GM19025 (cell line): Measurements from ENCODE around the gene DEFB127.
"Not testable (repeated sequence)": the region's sequence is repeated elsewhere in the genome, so short reads cannot be mapped to it uniquely, and the experiment has no call there.

ENCODE experiments used
- ATAC-seq: cut with Tn5 transposase; IDR thresholded peaks from one replicate; pipeline ENCODE4 v1.9.1; 2021; ENCODE audit warnings: mild to moderate bottlenecking, low read depth, moderate library complexity; ENCODE audit not compliant: unreplicated experiment

Gene DEFB127, protein sequence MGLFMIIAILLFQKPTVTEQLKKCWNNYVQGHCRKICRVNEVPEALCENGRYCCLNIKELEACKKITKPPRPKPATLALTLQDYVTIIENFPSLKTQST

DNA sequence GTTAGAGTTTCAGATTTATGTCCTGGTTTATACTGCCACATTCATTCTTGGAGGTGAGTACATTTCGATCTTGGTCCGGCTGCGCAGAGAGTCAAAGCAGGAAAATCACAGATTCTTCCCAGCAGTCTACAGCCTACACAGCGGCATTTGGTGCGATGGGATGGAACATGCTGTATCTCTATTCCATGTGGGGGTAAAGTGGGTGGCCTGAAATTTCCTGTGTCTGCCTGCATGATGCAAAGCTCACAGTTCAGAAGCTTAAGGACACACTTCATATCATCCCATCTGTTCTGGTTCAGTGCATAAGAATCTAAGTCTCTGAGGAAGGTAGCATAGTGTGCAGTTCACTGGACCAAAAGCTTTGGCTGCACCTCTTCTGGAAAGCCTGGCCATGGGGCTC lies at the start of gene DEFB127:
Gene DEFB127 (plus strand): TSS at position 301 of the 400 bp plus-strand sequence. CDS start 91 bp downstream, at position 392.
- ATAC-seq: no peak

DNA sequence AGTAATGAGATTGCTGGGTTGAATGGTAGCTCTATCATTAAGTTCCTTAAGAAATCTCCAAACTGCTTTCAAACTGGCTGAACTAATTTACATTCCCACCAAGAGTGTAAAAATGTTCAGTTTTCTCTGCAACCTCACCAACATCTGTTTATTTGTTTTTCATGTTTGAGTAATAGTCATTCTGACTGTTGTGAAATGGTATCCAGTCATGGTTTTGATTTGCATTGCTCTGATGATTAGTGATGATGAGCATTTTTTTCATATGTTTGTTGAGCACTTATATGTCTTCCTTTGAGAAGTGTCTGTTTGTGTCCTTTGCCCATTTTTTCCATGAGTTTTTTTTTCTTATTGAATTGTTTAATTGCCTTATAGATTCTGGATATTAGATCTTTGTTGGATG lies 44.9 kb upstream of the DEFB127 start:
- ATAC-seq: no peak

DNA sequence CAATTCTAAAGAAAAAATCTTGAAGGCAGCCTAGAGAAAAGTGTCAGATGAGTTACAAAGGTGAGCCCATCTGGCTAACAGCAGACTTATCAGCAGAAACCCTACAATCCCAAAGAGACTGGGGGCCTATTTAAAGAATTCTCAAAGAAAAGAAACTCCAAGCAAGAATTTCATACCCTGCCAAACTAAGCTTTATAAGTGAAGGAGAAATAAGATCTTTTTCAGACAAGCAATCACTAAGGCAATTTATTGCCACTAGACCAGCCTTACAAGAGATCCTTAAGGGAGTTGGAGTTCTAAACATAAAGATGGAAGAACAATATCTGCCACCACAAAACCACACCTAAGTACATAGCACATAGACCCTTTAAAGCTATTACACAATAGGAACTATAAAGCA lies 39.7 kb upstream of the DEFB127 start:
- ATAC-seq: no peak

DNA sequence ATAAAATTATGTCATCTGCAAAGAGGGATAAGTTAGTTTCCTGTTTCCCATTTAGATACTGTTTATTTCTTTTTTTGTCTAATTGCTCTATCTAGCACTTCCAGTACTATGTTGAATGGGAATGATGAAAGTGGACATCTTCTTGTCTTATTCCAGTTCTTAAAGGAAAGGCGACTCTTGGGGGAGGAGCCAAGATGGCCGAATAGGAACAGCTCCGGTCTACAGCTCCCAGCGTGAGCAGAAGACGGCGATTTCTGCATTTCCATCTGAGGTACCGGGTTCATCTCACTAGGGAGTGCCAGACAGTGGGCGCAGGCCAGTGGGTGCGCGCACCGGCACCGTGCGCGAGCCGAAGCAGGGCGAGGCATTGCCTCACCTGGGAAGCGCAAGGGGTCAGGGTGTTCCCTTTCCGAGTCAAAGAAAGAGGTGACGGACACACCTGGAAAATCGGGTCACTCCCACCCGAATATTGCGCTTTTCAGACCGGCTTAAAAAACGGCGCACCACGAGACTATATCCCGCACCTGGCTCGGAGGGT lies 27.4 kb upstream of the DEFB127 start:
- not testable (repeated sequence) for ATAC-seq

DNA sequence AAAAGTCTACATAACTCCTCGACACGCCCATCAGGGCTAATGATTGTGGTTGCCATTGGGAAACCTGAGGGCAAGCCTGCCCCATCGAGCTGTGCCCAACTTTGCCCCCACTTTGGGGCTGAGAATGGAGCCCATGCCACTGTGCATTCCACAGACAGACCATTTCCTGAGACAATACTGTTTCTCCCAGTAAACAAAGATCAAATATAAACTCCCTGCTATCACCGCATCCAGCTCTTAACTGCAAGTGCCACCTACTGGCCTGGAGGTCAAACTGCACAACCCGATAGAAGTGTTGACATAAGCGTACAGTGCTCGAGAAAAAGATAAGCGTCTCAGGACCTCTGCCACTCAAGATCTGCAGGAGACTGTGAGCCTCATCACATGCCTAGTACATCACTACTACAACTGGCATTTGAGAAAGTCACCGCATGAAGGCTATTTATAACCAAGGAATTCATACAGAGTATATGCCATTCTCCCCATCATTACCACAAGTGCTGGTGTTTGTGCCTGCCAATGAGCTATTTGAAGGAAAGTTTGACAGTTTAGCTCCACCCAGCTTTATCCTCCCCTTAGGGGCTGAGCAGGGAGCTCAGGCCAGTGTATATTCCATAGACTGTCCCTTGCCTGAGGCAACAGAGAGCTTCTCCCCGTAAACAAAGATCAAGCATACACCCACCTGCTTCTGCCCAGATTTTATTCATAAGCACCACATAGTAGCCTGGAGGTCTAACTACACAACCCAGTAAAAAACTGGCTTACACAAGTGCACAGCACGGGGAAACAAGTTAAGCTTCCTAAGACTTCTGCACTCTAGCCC lies 19.4 kb upstream of the DEFB127 start:
- no peak for ATAC-seq

DNA sequence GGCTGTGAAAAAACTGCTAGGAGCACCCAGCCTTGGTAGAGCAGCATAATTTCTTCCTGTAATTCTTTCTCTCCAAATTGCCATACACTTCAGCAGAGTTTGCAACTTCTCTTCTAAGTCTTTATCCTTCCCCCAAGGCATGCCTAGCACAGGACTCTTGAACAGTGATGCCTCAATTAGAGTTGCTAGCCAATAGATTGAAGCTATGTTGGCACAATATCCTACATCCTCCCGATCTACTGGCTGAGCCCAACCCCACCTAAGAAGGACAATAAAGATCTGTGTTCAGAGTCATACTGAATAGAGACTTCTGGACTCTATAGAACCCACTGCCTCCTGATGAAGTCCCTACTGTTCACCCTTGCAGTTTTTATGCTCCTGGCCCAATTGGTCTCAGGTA lies 15.0 kb upstream of the DEFB127 start, which contains the start of gene DEFB126:
Gene DEFB126 (plus strand): TSS at position 301 of the 400 bp plus-strand sequence. CDS start 39 bp downstream, at position 340.
- no peak for ATAC-seq

DNA sequence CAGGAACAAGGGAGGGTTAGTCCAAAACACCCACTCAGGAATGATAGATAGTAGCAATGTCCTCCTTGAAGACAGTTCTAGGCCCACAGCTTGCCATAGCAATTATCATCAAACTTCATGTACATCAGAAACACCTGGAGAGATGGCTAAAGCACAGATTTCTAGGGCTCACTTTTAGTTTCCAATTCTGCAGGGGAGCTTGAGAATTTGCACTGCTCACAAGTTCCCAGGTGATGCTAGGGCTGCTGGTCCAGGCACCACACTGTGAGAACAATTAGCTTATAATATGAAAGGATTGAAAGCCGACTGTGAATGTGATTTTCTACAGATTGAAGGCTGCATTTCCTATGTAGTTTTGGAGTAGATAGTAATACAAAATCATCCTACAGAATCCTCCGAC lies 11.4 kb upstream of the DEFB127 start:
- ATAC-seq: no peak

DNA sequence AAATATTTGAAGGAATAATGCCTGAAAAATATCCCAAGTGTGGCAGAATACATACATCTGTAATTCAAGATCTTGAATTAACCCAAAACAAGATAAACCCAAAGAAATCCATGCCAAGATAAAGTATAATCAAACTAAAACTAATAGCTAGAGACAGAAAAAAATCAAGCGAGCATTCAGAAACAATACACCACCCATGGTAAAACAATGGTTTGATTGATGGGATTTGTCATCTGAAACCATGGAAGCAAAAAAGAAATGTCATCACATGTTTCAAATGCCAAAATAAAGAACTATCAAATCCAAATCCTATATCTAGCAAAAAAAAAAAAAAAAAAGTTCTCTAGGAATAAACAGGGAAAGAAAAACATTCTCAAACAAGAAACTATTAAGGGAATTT lies 5.1 kb upstream of the DEFB127 start:
- no peak for ATAC-seq

DNA sequence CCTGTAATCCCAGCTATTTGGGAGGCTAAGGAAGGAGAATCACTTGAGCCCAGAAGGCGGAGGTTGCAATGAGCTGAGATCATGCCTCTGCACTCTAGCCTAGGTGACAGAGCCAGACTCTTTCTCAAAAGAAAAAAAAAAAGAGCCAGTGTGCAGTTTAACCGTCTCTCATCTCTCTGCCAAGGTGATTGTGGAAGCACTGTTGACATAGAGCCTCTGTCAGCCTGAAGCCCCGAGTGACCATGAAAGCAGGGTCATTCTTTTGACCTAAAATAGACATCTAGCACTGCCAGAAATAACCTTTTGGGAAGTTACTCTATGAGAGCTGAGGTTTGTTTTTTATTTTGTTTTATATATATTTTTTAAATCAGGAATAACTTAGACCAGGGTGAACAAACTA lies 7.4 kb downstream of the DEFB127 start:
- no peak for ATAC-seq

DNA sequence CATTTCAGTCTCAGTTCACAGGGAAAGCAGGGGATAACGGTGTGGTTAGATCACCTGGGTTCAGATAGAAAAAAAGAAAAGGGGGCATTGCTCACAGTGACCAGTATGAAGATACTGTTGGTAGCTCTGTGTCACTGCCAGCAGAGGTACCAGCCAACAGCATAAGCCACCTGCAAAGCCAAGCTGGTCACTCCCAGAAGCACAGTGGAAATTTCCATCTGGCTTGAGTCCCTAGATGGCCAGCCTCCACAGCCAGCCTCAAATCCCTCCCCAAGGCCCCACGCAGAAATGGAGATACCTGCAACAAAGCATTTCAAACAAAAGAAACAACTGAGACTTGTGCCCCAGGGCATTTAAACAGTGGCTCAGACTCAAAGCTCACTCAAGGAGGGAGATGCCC lies 11.6 kb downstream of the DEFB127 start:
- no peak for ATAC-seq

DNA sequence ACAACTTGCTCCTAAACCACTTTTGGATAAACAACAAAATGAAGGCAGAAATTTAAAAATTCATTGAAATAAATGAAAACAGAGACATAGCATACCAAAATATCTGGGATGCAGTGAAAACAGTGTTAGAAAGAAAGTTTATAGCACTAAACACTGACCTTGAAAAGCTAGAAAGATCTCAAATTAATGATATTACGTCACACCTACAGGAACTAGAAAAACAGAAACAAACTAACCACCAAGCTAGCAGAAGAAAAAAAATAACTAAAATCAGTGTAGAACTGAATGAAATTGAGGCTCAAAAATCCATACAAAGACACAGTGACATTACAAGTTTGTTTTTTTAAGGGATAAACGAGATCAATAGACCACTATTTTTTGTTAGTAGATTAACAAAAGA lies 27.0 kb downstream of the DEFB127 start:
- no peak for ATAC-seq

DNA sequence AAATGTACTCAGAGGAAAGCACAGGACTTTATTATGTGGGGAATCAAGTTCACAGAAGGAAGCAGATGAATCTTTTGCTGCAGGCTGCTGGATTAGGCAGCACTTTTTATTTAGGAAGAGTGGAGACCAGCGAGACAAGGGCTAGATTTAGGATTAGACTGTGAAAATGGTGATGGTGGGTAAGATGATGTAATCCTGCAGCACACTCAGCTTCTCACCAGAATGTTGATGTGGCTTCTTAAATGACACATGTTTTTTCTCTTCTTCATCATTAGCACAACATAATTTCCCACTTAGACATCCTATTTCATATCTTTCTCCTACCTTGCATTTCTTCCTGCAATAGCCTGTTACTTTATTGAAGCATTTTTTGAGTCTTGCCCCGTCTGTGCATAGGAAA lies 30.5 kb downstream of the DEFB127 start:
- no peak for ATAC-seq

DNA sequence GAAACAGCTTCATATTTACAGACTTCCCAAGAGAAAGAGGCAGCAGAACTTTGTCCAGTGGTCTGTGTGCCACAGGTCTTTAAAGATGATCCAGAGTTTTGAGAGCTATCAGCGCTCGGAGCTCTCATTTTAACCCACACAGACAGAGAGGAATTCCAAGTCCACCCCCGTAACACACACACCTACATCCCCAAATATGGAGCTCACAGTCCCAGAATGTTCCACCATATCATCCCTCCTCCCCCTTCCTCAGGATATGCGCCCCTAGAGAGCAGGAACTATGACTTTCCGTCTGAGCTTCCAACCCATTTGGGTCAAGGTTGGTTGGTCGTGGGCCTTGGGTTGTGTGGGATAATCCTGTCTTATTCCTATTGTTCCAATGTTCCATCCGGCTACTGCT lies 32.4 kb downstream of the DEFB127 start, which contains the start of gene DEFB128:
Gene DEFB128 (minus strand): TSS at position 101 of the 400 bp plus-strand sequence. CDS start 88 bp downstream, at position 13.
- no peak for ATAC-seq

DNA sequence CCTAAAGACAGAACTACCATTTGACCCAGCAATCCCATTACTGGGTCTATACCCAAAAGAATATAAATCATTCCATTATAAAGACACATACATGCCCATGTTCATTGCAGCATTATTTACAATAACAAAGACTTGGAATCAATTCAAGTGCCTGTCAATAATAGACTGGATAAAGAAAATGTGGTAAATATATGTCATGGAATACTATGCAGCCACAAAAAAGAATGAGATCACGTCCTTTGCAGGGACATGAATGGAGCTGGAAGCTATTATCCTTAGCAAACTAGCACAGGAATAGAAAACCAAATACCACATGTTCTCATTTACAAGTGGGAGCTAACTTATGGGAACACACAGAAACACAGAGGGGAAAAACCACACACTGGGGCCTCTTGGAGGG lies 41.0 kb downstream of the DEFB127 start:
- no peak for ATAC-seq

DNA sequence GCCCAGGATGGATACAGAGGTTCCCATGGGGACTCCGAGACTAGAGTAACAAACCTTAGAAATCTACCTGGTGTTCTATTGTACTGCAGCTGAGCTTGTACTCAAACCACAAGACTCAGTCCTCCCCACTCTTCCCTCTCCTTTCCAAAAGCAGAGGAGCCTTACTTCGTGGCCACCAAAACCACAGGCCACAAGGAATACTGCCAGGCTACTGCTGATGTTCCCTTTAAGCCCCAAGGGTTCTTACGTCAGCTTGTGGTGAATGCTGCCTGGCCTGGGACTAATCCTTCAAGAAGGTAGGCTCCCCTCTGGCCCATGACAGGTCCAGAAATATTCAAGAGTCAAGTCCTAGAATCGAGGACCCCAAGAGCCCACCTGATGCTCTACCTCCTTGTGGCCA lies 42.7 kb downstream of the DEFB127 start:
- ATAC-seq: no peak

DNA sequence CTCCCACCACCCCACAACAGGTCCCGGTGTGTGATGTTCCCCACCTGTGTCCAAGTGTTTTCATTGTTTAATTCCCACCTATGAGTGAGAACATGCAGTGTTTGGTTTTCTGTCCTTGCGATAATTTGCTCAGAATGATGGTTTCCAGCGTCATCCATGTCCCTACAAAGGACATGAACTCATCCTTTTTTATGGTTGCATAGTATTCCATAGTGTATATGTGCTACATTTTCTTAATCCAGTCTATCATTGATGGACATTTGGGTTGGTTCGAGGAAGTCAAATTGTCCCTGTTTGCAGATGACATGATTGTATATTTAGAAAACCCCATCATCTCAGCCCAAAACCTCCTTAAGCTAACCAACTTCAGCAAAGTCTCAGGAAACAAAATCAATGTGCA lies 46.4 kb downstream of the DEFB127 start:
- not testable (repeated sequence) for ATAC-seq
